GM18505 (cell line): ENCODE measurements around the gene RPL13.

Experiments
- ATAC-seq: cut with Tn5 transposase; IDR thresholded peaks from one replicate; pipeline ENCODE4 v1.9.1; 2021; ENCODE audit not compliant: unreplicated experiment
- POLR2A ChIP-seq: IDR thresholded peaks from 4 replicates; pipeline ENCODE4 v1.6.1; 2011; ENCODE audit warnings: borderline replicate concordance; ENCODE audit not compliant: insufficient read depth, insufficient read length; ENCODE audit errors: extremely low read depth

The RPL13 gene

DNA sequence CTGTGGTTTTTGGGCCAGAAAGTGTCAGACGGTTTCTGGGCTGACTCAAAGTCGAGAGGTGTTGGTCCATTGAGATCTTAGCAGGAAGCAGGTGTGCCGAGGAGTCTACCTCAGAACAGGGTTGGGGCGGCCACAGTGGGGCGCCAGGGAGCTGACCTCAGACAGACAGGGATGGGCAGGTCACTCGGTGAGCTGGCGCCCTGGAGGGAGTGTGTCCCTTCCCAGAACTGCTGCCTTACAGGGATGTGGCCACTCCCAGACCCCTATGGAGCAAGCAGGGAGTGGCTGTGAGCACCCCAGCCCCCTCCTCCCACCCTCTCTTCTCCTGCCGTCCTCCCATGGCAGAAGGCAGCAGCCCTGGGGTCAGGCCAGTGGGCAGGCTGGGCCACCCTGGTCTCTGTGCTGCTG, 39.0 kb downstream of the RPL13 start:
- TF ChIP-seq POLR2A = no peak
- no peak for ATAC-seq

DNA sequence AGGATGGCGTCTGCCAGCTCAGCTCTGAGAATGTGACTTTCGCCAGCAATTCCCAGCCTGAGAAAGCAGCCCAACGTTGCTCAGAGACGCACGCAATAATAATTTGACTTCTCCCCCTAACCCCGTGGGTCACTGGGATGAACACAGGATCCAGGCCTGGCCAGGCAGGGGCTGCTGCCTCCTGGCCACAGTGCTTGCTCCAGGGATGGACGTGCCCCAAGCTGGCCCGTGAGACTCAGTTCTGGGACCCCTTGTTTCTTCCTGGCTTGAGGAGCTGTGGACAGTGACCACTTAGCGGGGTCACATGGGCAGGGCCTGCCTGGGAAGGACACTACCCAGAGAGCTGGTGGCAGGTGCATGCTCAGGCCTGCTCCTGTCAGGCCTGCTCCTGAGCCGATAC, 39.4 kb downstream of the RPL13 start:
- ATAC-seq = no peak
- no peak for TF ChIP-seq POLR2A

DNA sequence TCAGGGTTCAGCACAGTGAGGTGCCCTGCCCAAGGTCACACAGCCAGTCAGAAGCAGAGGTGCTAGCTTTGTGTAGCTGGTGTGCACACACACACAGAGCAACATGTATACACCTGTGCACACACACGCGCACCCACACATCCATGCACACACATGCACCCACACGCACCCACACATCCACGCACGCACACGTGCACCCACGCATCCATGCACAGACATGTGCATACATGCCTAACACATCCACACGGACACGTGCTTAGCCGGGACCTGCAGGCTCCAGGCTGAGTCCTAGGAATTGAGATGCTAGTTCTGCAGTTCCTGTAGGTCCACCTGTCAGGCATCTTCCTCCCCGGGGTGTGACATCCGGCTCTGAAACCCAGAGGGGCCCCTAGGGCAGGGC, 39.9 kb downstream of the RPL13 start:
- TF ChIP-seq POLR2A = no peak

DNA sequence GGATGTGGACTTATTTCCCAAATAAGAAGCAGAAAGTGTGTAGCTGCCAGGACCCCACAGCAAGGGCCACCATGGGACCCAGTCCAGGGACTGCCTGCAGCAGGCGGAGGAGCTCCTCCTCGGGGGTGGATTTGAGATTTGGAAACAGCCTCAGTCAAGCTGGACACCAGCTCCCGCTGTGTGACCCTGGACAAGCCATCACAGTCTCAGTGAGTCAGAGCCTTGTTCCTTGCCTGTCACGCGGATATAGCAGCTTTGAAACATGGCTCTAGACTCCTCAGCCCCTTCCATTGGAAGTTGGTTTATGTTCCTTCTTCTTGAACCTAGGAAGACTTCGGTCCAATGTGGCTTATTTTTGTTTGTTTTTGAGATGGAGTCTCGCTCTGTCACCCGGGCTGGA, 40.5 kb downstream of the RPL13 start:
- no peak for ATAC-seq
- TF ChIP-seq POLR2A = no peak

More for the DNA sequence above, 39.9 kb downstream of the RPL13 start:
- no peak for ATAC-seq

DNA sequence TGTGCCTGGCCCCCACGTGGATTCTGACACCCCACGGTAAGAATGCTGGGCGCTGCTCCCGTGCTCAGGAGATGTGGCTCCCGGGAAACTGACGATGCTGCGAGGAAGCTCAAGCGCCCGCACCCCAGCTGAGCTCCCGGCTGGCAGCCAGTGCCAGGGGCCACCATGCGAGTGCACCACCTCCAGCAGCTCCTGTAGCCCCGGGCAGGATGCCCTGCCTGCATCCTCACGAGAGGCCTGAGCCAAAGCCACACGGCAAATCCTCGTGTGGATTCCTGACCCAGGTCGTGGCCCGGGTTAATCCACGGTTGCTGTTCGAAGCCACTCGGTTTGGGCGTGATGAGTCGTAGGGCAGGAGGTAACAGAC, 41.4 kb downstream of the RPL13 start:
- TF ChIP-seq POLR2A = no peak
- ATAC-seq = no peak

DNA sequence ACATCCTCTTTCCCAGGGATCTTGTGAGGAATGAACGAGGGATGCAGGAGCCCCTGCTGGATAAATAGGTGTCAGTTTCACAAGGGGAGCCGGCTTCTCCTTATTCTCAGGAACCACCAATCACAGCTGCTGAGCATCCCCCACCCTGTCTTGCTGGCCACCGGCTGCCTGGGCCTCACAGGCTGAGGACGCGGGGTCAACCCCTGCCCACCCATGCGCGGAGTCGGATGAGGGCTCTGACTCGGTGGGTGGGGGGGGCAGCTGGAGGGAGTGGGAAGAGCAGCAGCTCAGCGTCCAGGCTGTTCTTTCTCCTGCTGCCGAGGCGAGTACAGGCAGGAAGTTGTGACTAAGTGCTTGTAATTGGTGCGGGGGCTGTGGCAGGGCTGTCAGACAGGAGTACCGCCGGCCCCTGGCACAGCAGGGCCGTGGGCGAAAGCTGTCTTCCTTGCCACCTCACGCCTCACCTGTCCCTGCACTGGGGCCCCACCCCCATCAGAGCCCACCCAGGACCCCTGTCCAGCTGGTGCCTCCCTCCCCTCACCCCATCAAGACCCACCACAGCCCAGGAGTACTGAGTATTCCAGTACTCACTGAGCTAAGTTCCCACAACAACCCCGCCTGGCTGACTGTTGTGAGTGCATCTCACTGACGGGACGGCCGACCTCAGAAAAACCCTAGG, 41.9 kb downstream of the RPL13 start:
- ATAC-seq = no peak
- TF ChIP-seq POLR2A = no peak

DNA sequence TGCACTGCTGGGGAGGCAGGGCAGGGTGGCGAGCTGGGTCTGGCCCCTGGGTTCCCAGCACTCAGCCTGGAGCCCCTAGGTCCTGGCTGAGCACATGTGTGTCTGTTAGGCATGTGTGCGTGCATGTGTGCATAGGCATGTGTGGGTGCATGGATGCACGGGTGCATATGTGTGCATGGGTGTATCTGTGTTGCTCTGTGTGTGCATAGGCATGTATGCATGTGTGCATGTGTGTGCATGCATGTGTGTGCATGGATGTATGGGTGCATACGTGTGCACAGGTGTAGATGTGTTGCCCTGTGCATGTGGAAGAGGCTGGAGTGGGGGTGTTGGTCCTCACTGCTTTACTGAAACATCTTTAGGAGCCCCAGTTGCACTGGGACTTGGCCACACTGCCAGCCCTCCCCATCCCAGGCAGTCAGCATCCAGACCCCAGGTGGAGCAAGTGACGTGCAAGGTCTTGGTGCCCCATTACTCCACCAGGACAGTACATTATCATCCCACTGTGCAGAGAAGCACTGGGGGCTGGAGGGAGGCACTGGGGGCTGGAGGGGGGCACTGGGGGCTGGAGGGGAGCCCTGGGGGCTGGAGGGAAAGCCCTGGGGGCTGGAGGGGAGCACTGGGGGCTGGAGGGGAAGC, 42.6 kb downstream of the RPL13 start:
- TF ChIP-seq POLR2A = no peak
- ATAC-seq = no peak

DNA sequence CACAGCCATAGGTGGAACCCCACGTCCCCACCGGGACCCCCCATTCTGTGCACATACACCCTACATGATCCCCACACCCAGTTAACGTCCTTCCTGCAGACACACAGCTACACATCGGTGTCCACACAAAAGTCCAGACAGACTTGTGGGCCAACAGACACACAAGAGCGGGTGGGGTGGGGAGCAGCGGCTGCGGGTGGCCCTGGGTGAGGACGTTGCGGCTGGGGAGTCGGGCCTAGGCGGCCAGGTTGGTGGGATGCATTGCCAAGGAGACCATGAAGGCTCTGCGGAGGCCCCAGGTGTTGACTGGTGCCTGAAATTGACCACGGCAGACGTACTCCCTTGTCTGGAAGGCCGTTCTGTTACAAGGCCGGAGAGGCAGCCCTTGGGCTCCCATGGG, 44.3 kb downstream of the RPL13 start:
- TF ChIP-seq POLR2A = no peak
- no peak for ATAC-seq

DNA sequence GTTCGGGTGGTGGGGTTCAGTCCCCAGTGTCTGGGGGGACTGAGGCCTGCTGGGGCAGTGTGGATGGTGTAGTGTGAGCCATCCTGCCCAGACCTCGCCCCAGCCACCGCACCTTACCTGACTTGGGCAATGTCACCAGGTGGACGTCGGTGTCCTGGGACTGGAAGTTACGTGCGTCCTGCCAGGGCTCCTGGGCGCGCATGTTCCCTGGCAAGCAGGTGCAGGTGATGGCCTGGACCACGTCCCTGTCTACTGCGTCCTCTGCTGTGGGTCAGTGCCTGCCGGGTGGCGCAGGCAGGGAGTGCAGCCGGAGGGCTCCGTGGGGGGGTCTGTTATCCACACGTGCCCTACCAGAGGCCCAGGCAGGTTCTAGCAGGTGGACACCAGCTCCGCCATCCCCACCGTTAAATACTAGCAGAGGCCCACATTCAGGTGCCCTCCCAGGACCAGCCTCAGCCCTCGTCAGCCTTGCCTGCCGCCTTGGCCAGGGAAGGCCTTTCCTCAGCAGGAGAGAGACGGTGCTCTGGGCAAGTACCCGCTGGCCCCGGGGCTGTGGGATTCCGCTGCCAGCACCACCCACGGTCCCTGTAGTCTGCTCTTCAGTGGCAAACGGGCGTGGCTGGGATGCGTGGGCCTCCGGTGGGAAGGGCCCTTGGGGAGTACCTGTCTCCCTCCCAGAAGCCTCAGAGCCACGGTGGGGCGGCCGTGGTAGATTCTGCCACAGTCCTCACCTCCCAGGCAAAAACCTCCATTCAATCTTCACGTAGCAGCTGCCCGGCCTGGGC, 44.9 kb downstream of the RPL13 start:
- no peak for TF ChIP-seq POLR2A
- ATAC-seq = no peak

DNA sequence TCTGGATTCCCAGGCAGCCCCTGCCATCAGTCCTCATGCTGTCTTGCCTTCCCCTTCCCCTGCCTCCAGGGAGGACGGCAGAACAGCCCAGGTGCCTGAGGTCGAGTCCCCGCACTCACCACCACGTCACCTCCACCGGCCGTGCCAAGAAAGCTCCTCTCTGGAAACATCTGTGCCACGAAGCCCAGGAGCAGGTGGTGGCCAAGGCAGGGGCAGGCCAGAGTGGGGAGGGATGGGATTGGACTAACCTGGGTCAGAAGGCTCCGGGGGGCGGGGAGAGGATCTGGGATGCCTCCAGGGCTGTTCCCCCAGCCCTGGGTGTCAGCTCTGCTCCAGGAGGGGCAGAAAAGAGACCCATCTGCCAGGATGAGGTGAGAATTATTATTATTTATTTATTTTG, 45.5 kb downstream of the RPL13 start:
- no peak for TF ChIP-seq POLR2A
- ATAC-seq = no peak

DNA sequence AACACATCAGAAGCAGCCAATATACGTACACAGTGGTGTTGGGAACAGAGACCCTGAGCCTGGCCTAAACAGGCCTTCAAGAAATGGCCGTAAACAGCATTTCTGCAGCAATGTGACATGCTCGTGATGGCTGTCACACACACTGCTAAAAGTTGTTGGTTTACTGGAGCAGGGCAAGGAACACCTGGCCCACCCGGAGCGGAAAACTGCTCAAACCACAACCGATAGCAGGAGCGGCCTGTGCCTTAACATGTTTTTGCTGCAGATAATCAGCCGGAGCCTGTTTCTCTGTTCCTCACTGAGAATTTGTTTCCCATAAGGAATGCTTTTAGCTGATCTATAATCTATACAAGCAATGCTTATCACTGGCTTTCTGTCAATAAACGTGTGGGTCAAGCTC, 47.0 kb downstream of the RPL13 start:
- ATAC-seq = no peak
- no peak for TF ChIP-seq POLR2A

DNA sequence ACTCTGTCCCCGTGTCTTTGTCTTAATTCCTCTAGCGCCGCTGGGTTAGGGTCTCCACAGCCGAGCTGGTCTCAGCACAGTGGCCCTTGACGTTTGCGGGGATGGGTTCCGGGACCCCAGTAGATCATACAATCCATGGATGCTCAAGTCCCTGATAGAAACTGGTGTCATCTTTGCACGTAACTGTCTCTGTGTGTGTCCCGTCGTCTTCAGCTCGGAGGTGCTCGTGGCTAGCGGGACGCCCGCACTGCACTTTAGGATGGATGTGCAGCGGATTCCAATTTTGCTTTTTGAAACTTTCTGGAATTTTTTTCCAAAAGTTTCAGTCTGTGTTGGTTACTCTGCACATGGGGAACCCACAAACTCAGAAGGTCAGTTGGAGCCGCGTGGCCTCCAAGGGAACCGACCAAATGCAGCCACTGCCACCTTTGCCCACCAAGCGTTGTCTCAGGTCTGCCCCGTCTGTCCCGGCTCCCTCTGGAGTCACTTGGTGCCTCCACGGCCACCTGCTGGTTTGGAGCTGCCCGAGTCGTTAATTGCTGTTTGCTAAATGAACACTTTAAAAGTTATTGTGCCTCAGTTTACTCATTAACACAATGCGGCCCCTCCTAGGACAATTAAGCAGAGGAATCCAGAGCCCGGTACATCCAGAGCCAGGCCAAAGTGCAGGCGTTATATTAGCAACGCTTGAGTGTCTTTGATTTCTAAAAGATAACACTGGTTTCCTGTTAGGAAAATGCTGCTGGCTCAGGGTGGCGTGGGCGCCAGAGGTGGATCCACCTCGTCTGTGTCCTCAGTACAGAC, 47.7 kb downstream of the RPL13 start:
- no peak for ATAC-seq
- no peak for TF ChIP-seq POLR2A

DNA sequence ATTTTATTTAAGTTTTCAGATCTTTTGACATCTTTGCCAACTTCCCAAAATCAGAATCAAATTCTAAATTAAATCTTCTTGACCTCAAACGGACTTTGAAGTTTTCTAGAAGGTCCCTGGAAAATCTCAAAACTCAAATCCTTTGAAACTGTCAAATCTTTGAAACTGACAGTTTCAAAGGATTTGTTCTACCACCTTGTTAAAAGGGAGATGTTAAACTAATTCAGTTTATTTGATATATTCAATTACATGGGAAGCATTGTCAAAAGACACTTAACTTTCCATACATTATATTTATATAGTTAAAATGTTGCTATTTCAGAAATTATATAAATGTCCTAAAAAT, 49.6 kb downstream of the RPL13 start:
- TF ChIP-seq POLR2A = no peak
- no peak for ATAC-seq
